Thoracic aorta (tissue), 2 donors: ENCODE measurements around the gene TNFRSF1A. TPM values are rescaled to one million over a fixed set of nuclear protein-coding genes. Genes with fewer than 3 reads are reported as not detected.

Source experiments
- ATAC-seq: fragments of 150-250 bp; one replicate; pipeline ENCODE4 v1.8.0; 2017; ENCODE audit warnings: low read depth; ENCODE audit not compliant: insufficient number of reproducible peaks, low FRiP score
- DNase-seq: peaks from one replicate; pipeline ENCODE4 v3.0.0-alpha.2; 2020; ENCODE audit warnings: low spot score
- H3K27ac ChIP-seq, 2 donors: fragments of 200-600 bp; sonication (generic); 1 replicate in 1 of 2; 2 replicates in 1 of 2; pipeline ENCODE4 v1.5.1; 2016; ENCODE audit warnings: mild to moderate bottlenecking in 2 of 2, moderate library complexity in 2 of 2
- H3K27me3 ChIP-seq: fragments of 200-600 bp; sonication (generic); replicated peaks from 2 replicates; pipeline ENCODE4 v1.6.0; 2016; ENCODE audit warnings: mild to moderate bottlenecking; ENCODE audit not compliant: insufficient read depth
- H3K36me3 ChIP-seq: fragments of 200-600 bp; sonication (generic); one replicate; pipeline ENCODE4 v1.5.1; 2016
- H3K4me1 ChIP-seq, 2 donors: fragments of 200-600 bp; sonication (generic); 1 replicate in 1 of 2; 2 replicates in 1 of 2; pipeline versions ENCODE4 v1.5.1 to v1.6.0; 2016; ENCODE audit warnings: low read depth in 2 of 2, mild to moderate bottlenecking in 1 of 2; ENCODE audit not compliant: control insufficient read depth in 1 of 2
- H3K4me3 ChIP-seq: fragments of 200-600 bp; sonication (generic); 2 replicates; pipeline ENCODE4 v1.5.1; 2016; ENCODE audit warnings: mild to moderate bottlenecking
- H3K9me3 ChIP-seq: fragments of 200-600 bp; sonication (generic); 2 replicates; pipeline ENCODE4 v1.5.1; 2016
- total RNA-seq, 2 donors: library from RNA; depleted of rRNA; stranded (reverse); fragments of >200 nt; gene quantifications; one replicate each; pipeline versions ENCODE4 v1.1.0 to v1.2.3, GENCODE V29; 2016
- TF ChIP-seq, protein P1 (sequence below): fragments of 200-600 bp; sonication (generic); IDR thresholded peaks from one replicate; pipeline ENCODE4 v1.5.1; 2019; ENCODE audit warnings: antibody characterized with exemption

Gene TNFRSF1A
- total RNA-seq, 2 donors from 2014 or later, result 311 to 384 TPM

DNA sequence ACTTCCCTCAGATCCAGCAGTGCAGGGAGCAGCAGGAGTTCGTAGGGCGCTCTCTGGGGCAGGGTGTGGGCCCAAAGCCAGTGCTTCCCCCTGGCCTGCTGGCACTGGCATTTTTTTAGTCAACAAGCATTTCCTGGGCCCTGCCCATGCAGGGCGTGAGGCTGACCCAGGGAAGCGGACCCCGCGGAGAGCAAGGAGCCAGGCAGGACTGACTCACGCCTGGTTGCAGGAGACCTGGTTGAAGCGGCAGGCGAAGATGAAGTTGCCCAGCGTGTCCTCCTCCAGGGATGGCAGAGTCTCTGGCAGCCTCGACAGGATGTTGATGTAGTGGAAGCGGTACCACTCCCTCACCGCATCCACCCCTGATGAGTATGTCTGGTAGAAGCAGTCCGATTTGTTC is 20.0 kb upstream of the TNFRSF1A start:
- no peaks in the 10 kb centered on the region for H3K27me3 ChIP-seq
- ATAC-seq (no peak), DNase-seq (no peak)
- no peaks in the 10 kb centered on the region for H3K36me3 ChIP-seq
- H3K27ac ChIP-seq, result no peak overlapping the region
- H3K4me1 ChIP-seq, result peaks cover 7 to 8% of the 10 kb centered on the region in 2 donors
- H3K9me3 ChIP-seq, result no peaks in the 10 kb centered on the region
- no peak overlapping the region for H3K4me3 ChIP-seq
- TF ChIP-seq, protein P1, sequence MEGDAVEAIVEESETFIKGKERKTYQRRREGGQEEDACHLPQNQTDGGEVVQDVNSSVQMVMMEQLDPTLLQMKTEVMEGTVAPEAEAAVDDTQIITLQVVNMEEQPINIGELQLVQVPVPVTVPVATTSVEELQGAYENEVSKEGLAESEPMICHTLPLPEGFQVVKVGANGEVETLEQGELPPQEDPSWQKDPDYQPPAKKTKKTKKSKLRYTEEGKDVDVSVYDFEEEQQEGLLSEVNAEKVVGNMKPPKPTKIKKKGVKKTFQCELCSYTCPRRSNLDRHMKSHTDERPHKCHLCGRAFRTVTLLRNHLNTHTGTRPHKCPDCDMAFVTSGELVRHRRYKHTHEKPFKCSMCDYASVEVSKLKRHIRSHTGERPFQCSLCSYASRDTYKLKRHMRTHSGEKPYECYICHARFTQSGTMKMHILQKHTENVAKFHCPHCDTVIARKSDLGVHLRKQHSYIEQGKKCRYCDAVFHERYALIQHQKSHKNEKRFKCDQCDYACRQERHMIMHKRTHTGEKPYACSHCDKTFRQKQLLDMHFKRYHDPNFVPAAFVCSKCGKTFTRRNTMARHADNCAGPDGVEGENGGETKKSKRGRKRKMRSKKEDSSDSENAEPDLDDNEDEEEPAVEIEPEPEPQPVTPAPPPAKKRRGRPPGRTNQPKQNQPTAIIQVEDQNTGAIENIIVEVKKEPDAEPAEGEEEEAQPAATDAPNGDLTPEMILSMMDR, result no peak

DNA sequence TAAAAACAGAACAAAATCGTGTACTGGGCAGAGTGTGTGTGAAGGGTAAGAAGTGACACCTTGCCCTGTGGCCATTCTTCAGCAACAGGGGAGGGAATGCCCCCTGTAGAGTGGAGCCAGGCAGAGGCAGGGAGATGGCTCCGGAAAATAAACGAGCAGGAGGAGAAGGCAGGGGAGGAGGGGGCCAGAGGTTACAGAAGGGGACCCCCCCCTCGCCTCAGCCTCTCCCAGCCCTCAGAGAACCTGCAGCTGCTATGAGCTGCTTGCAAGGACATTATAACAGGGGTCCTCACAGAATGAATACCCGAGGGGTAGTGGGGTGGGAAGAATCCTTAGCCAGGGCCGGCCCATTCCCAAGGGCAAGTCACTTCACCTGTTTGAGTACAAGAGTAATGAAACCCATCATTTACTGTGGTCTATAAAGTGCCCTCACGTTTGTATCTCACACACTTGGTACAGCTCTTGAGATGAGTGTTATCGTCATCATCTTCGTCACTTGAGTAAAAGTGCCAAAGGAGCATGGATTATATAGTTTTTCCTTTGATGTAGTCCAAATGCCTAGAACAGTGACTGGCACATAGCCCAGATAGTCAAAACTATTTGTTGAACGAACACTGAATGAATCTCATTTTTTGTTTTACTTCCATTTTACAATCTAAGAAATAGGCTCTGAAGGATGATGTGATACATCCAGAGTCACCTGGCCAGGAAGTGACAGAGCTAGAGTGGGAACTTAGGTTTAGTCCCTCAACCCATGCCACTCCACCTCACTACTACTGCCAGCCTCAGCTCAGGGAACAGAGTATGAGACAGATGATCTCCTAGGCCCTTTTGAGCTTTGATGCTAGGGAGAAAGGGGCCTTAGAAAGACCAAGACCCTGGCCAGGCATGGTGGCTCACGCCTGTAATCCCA is 19.0 kb upstream of the TNFRSF1A start:
- DNase-seq, result no peak
- no peaks in the 10 kb centered on the region for H3K9me3 ChIP-seq
- H3K36me3 ChIP-seq, result no peaks in the 10 kb centered on the region
- H3K4me3 ChIP-seq, result no peak overlapping the region
- peaks cover 7 to 8% of the 10 kb centered on the region in 2 donors for H3K4me1 ChIP-seq
- no peak for ATAC-seq
- no peak overlapping the region for H3K27ac ChIP-seq
- H3K27me3 ChIP-seq, result no peaks in the 10 kb centered on the region
- TF ChIP-seq, protein P1, result no peak

DNA sequence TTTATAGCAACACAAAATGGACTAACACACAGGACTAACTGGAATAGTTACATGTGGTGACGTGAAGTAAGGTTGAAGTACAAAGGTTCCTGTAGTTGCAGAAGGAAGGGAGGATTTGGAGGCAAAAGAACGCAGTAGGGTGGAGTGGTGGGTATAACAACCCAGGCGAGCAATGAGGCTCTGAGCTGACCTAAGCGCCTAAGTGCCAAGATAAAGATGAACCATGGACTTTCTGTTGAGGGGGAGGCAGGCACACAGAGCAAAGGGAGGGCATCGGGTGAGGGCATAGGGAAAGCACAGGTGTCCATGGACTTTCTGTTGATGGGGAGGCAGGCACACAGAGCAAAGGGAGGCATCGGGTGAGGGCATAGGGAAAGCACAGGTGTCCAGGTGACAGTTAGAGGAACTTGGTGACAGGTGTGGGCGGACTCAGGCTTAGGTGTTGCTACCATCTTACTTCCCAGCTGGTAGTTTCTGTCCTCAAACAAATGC is 18.2 kb upstream of the TNFRSF1A start:
- TF ChIP-seq, protein P1, result no peak
- Histone ChIP-seq H3K27ac (no peak overlapping the region), H3K27me3 (no peaks in the 10 kb centered on the region), H3K36me3 (no peaks in the 10 kb centered on the region), H3K4me1 (peaks cover 7 to 8% of the 10 kb centered on the region in 2 donors), H3K4me3 (no peak overlapping the region), H3K9me3 (no peaks in the 10 kb centered on the region)
- ATAC-seq (no peak), DNase-seq (no peak)

DNA sequence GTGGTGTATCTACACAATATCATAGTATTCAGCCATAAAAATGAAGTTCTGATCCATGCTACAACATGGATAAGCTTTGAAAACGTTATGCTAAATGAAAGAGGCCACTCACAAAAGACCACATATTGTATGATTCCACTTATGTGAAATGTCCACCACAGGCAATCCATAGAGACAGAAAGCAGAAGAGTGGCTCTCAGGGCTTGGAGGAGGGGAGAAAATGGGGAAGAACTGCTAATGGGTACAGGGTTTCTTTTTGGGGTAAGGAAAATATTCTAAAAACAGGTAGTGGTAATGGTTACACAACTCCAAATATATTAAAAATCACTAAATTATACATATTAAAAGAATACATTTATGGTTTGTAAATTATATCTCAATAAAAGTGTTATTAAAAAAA is 17.0 kb upstream of the TNFRSF1A start:
- ATAC-seq (no peak), DNase-seq (no peak)
- TF ChIP-seq, protein P1, result no peak
- H3K27me3 ChIP-seq, result no peaks in the 10 kb centered on the region
- no peak overlapping the region for H3K27ac ChIP-seq
- H3K4me1 ChIP-seq, result peaks cover 7 to 8% of the 10 kb centered on the region in 2 donors
- no peaks in the 10 kb centered on the region for H3K9me3 ChIP-seq
- H3K36me3 ChIP-seq, result no peaks in the 10 kb centered on the region
- H3K4me3 ChIP-seq, result no peak overlapping the region

DNA sequence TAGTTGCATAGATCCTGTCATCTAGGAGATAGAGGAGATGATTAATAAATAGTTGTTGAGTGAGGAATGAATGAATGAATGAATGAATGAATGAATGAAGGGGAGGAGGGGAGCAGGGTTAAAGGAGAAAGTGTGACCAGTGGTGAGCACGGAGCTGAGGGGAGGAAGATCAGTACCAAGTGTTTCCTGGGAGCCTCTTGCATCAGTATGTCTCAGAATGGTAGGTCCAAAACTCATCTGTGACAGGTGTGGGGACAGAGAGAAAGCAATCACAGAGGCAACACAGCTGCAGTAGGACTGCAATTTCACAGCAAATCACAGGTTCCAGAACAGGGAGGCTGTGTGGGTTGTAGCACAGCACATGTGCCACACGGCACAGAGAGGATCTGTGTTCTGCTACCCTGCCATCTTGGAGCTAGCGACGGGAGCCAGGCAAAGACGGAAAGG is 14.5 kb upstream of the TNFRSF1A start:
- Histone ChIP-seq H3K9me3 (no peaks in the 10 kb centered on the region), H3K4me3 (no peak overlapping the region), H3K27me3 (no peaks in the 10 kb centered on the region), H3K36me3 (no peaks in the 10 kb centered on the region), H3K27ac (no peak overlapping the region), H3K4me1 (peaks cover 6 to 7% of the 10 kb centered on the region in 2 donors)
- TF ChIP-seq, protein P1, result no peak
- ATAC-seq (no peak), DNase-seq (no peak)
